Neutrophil (primary cell): ENCODE results near the gene KIAA0930.
"Not testable (repeated sequence)": the region's sequence is repeated elsewhere in the genome, so short reads cannot be mapped to it uniquely, and the experiment has no call there.

Experiments
- H3K27ac ChIP-seq: fragments of 200-600 bp; sonication (generic); 2 replicates; pipeline ENCODE4 v1.5.1; 2016; ENCODE audit warnings: mild to moderate bottlenecking, moderate library complexity
- H3K27me3 ChIP-seq: fragments of 200-600 bp; sonication (generic); 2 replicates; pipeline ENCODE4 v1.6.0; 2016; ENCODE audit warnings: mild to moderate bottlenecking
- H3K36me3 ChIP-seq: fragments of 200-600 bp; sonication (generic); 2 replicates; pipeline ENCODE4 v1.5.1; 2017
- H3K4me1 ChIP-seq, 2 experiments: fragments of 200-600 bp in 1 of 2; sonication (generic) in 1 of 2; 1 replicate in 1 of 2; 2 replicates in 1 of 2; pipeline versions ENCODE4 v1.5.1 to v1.6.1; 2013 to 2016; ENCODE audit warnings: low read depth in 1 of 2, low read length in 1 of 2, mild to moderate bottlenecking in 1 of 2, moderate library complexity in 1 of 2; ENCODE audit not compliant: control insufficient read depth in 1 of 2, insufficient read depth in 1 of 2
- H3K4me3 ChIP-seq, 2 experiments: fragments of 200-600 bp in 1 of 2; sonication (generic) in 1 of 2; 1 replicate in 1 of 2; 2 replicates in 1 of 2; pipeline ENCODE4 v1.5.1; 2013 to 2016; ENCODE audit warnings: low read depth in 1 of 2, low read length in 1 of 2, mild to moderate bottlenecking in 1 of 2, moderate library complexity in 1 of 2
- H3K9me3 ChIP-seq: fragments of 200-600 bp; sonication (generic); 2 replicates; pipeline ENCODE4 v1.5.1; 2016
- CTCF ChIP-seq: fragments of 200-600 bp; sonication (generic); IDR thresholded peaks from 2 replicates; pipeline ENCODE4 v1.5.1; 2016; ENCODE audit warnings: antibody characterized with exemption

Gene KIAA0930

GRCh38 chr22:45259754-45260394 lies 19.2 kb upstream of the KIAA0930 start:
- no peaks in the 10 kb centered on the region for H3K36me3 ChIP-seq
- peaks cover 15 to 16% of the 10 kb centered on the region in 2 experiments for H3K4me1 ChIP-seq
- H3K27ac ChIP-seq, result no peak overlapping the region
- no peak overlapping the region for H3K4me3 ChIP-seq
- no peak for TF ChIP-seq CTCF
- no peaks in the 10 kb centered on the region for H3K27me3 ChIP-seq
- no peaks in the 10 kb centered on the region for H3K9me3 ChIP-seq

- not testable (repeated sequence) for H3K9me3 ChIP-seq, H3K4me1 ChIP-seq, H3K36me3 ChIP-seq, H3K27ac ChIP-seq, H3K27me3 ChIP-seq, H3K4me3 ChIP-seq
Measured at GRCh38 chr22:45257941-45258340, 17.2 kb upstream of the KIAA0930 start.

GRCh38 chr22:45254789-45255278 lies 14.1 kb upstream of the KIAA0930 start:
- Histone ChIP-seq H3K27ac (no peak overlapping the region), H3K27me3 (no peaks in the 10 kb centered on the region), H3K9me3 (no peaks in the 10 kb centered on the region), H3K4me1 (no peaks in the 10 kb centered on the region), H3K4me3 (no peak overlapping the region), H3K36me3 (no peaks in the 10 kb centered on the region)
- no peak for TF ChIP-seq CTCF

GRCh38 chr22:45254388-45254787 lies 13.7 kb upstream of the KIAA0930 start:
- no peak overlapping the region for H3K27ac ChIP-seq

GRCh38 chr22:45253039-45253641 lies 12.4 kb upstream of the KIAA0930 start:
- Histone ChIP-seq H3K9me3 (no peaks in the 10 kb centered on the region), H3K4me1 (no peaks in the 10 kb centered on the region), H3K27ac (no peak overlapping the region), H3K27me3 (no peaks in the 10 kb centered on the region), H3K4me3 (no peak overlapping the region), H3K36me3 (no peaks in the 10 kb centered on the region)
- no peak for TF ChIP-seq CTCF

More at GRCh38 chr22:45254388-45254787, 13.7 kb upstream of the KIAA0930 start:
- no peak for TF ChIP-seq CTCF
- H3K9me3 ChIP-seq, result no peaks in the 10 kb centered on the region
- H3K27me3 ChIP-seq, result no peaks in the 10 kb centered on the region
- H3K4me1 ChIP-seq, result no peaks in the 10 kb centered on the region
- no peak overlapping the region for H3K4me3 ChIP-seq
- H3K36me3 ChIP-seq, result no peaks in the 10 kb centered on the region

- Histone ChIP-seq H3K9me3 (no peaks in the 10 kb centered on the region), H3K4me1 (peaks cover 4 to 5% of the 10 kb centered on the region in 2 experiments), H3K4me3 (no peak overlapping the region), H3K27ac (no peak overlapping the region), H3K36me3 (no peaks in the 10 kb centered on the region), H3K27me3 (no peaks in the 10 kb centered on the region)
- TF ChIP-seq CTCF, result no peak
Measured at GRCh38 chr22:45251825-45252224, 11.1 kb upstream of the KIAA0930 start.
